Lung (tissue), 12 donors: ENCODE results near the gene EPB41L2. TPM values are rescaled to one million over a fixed set of nuclear protein-coding genes. Genes with fewer than 3 reads are reported as not detected.
A peak's percentile ranks its signal among the peaks of the same experiment; 100 is the strongest.

Source experiments
- ATAC-seq: fragments of 200-7000 bp; cut with Tn5 transposase; one replicate; pipeline ENCODE4 v1.9.1; 2020; ENCODE audit warnings: moderate number of reproducible peaks; ENCODE audit not compliant: insufficient read depth, low FRiP score
- DNase-seq, 3 donors: peaks; one replicate each; pipeline ENCODE4 v3.0.0-alpha.2; 2013 to 2017
- H3K27ac ChIP-seq, 2 donors: one replicate each; pipeline ENCODE4 v1.5.1; 2013; ENCODE audit warnings: mild to moderate bottlenecking in 2 of 2, moderate library complexity in 2 of 2, control low read depth in 1 of 2, inconsistent platforms in 1 of 2, low read depth in 1 of 2, low read length in 1 of 2
- H3K27me3 ChIP-seq, 3 donors: one replicate each; pipeline ENCODE4 v1.5.1; 2013; ENCODE audit warnings: low read length in 2 of 3; ENCODE audit not compliant: control insufficient read depth in 3 of 3, insufficient read depth in 3 of 3
- H3K36me3 ChIP-seq, 4 donors: one replicate each; pipeline ENCODE4 v1.5.1; 2013; ENCODE audit warnings: low read length in 4 of 4, mild to moderate bottlenecking in 1 of 4, moderate library complexity in 1 of 4; ENCODE audit not compliant: control insufficient read depth in 4 of 4, insufficient read depth in 4 of 4
- H3K4me1 ChIP-seq, 5 donors: one replicate each; pipeline ENCODE4 v1.5.1; 2013; ENCODE audit warnings: low read length in 5 of 5, mild to moderate bottlenecking in 2 of 5, moderate library complexity in 1 of 5; ENCODE audit not compliant: control insufficient read depth in 5 of 5, insufficient read depth in 5 of 5
- H3K4me3 ChIP-seq: one replicate; pipeline ENCODE4 v1.5.1; 2013; ENCODE audit warnings: mild to moderate bottlenecking, control low read depth, moderate library complexity
- H3K9ac ChIP-seq, 2 donors: one replicate each; pipeline ENCODE4 v1.5.1; 2013; ENCODE audit warnings: low read length in 2 of 2, control low read depth in 1 of 2; ENCODE audit not compliant: insufficient read depth in 1 of 2
- H3K9me3 ChIP-seq, 4 donors: one replicate each; pipeline ENCODE4 v1.5.1; 2013; ENCODE audit warnings: low read length in 3 of 4, mild to moderate bottlenecking in 1 of 4, moderate library complexity in 1 of 4; ENCODE audit not compliant: control insufficient read depth in 4 of 4, insufficient read depth in 3 of 4
- WGBS, 2 donors: extraction: QIAGEN DNeasy Blood & Tissue Kit; methylation state at CpG; one replicate each; pipeline ENCODE4 v1.1.7; 2013; 5-methylcytosine and 5-hydroxymethylcytosine counted together
- polyA plus RNA-seq, 2 donors: library from polyadenylated mRNA; stranded (reverse); fragments of 200-250 nt; gene quantifications; one replicate each; pipeline ENCODE4 v1.2.1, GENCODE V29; 2013
- total RNA-seq, 2 donors: library from RNA; depleted of rRNA in 1 of 2; stranded (reverse); fragments of >200 nt in 1 of 2; gene quantifications; one replicate each; pipeline ENCODE4 v1.2.1, GENCODE V29; 2014 to 2021
- TF ChIP-seq, protein P1 (sequence below): IDR thresholded peaks from 2 replicates; pipeline ENCODE4 v1.5.1; 2012; ENCODE audit warnings: mild to moderate bottlenecking; ENCODE audit errors: control extremely low read depth, extremely low read depth
- donor health status: control.
- donor health status: control.
- donor health status: Bipolar disorder and iron deficiency.
- donor health status: healthy.
- donor health status: DM: yes; HTN: yes; CAD: no.

The EPB41L2 gene
- total and polyA plus RNA-seq, 4 donors = 21.9 to 265 (median 52.7) TPM

DNA sequence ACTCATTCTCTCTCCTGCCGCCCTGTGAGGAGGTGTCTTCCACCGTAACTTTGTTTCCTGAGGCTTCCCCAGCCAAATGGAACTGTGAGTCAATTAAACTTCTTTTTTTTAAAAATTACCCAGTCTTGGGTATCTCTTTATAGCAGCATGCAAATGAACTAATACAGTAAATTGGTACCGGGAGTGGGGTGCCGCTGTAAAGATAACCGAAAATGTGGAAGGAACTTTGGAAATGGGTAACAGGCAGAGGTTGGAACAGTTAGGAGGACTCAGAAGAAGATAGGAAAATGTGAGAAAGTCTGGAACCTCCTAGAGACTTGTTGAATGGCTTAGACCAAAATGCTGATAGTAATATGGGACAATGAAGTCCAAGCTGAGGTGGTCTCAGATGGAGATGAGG lies 55.8 kb downstream of the EPB41L2 start:
- ATAC-seq (no peak), DNase-seq (no peak)
- no peak overlapping the region for H3K4me3 ChIP-seq
- H3K4me1 ChIP-seq = peaks cover 4 to 34% (median 24%) of the 10 kb centered on the region in 5 donors
- WGBS, 2 donors = 98% methylated on average over 5 of the region's 5 CpGs
- H3K9me3 ChIP-seq = peaks cover 0 to 9% (median 3%) of the 10 kb centered on the region in 4 donors
- H3K9ac ChIP-seq = no peak overlapping the region
- peaks cover 0 to 1% (median 0%) of the 10 kb centered on the region in 4 donors for H3K36me3 ChIP-seq
- H3K27me3 ChIP-seq = no peaks in the 10 kb centered on the region
- TF ChIP-seq, protein P1, sequence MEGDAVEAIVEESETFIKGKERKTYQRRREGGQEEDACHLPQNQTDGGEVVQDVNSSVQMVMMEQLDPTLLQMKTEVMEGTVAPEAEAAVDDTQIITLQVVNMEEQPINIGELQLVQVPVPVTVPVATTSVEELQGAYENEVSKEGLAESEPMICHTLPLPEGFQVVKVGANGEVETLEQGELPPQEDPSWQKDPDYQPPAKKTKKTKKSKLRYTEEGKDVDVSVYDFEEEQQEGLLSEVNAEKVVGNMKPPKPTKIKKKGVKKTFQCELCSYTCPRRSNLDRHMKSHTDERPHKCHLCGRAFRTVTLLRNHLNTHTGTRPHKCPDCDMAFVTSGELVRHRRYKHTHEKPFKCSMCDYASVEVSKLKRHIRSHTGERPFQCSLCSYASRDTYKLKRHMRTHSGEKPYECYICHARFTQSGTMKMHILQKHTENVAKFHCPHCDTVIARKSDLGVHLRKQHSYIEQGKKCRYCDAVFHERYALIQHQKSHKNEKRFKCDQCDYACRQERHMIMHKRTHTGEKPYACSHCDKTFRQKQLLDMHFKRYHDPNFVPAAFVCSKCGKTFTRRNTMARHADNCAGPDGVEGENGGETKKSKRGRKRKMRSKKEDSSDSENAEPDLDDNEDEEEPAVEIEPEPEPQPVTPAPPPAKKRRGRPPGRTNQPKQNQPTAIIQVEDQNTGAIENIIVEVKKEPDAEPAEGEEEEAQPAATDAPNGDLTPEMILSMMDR = no peak
- no peak overlapping the region for H3K27ac ChIP-seq

DNA sequence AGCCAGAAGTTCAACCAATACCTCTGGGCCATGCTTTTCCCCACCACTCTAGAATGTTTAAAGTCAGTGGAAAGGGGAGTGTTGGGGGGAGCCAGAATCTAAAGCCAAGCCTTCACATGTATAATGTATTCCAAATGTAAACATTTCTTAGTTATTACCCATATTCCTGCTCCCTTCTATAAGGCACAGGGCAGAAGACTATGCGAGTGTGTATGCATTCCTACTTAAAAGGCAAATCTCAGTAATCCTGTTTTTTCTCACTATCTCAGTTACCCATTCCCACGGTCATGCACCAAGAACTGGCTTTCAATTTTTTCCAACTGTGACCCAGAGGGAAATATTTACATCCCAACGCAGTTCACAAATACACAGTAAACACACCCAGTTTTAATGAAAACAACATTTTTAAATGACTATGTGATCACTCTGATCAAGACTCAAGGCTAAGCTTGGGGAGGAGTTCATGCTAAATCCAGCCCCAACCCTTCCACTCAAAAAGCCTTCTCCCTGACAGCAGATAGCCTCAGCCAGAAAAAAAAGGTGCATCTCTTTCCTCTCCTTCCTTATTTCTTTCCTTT lies 57.5 kb downstream of the EPB41L2 start:
- H3K4me3 ChIP-seq = no peak overlapping the region
- ATAC-seq = no peak
- peaks cover 0 to 9% (median 3%) of the 10 kb centered on the region in 4 donors for H3K9me3 ChIP-seq
- H3K9ac ChIP-seq = no peak overlapping the region
- peaks cover 6 to 51% (median 29%) of the 10 kb centered on the region in 5 donors for H3K4me1 ChIP-seq
- H3K36me3 ChIP-seq = peaks cover 0 to 1% (median 0%) of the 10 kb centered on the region in 4 donors
- TF ChIP-seq, protein P1 = no peak
- H3K27ac ChIP-seq = no peak overlapping the region
- no peaks in the 10 kb centered on the region for H3K27me3 ChIP-seq
- DNase-seq = peak in 1 of 3 donors; percentile 56
- 69 to 71% methylated on average over 3 of the region's 3 CpGs for WGBS, 2 donors

DNA sequence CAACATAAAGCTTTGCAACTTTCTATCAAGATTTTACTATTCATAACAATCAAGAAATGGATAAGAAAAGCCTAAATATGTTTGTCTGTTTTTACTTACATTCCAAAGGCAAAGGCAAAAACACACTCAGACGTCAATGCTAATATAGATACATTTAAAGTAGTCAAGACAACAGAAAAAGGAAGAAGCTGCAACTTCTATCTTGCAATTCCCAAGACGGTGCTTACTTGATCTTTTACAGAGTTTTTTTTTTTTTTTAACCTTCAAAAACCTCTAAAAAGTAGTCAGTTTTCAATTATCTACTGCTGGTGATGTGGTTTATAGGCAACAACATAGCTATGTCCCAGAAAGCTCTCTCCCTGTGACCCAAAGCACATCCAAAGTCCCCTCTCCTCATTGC lies 58.1 kb downstream of the EPB41L2 start:
- DNase-seq = no peak
- H3K36me3 ChIP-seq = peaks cover 0 to 1% (median 0%) of the 10 kb centered on the region in 4 donors
- H3K4me3 ChIP-seq = no peak overlapping the region
- peaks cover 6 to 57% (median 30%) of the 10 kb centered on the region in 5 donors for H3K4me1 ChIP-seq
- H3K9ac ChIP-seq = no peak overlapping the region
- WGBS, 2 donors = 58% methylated on average over 2 of the region's 2 CpGs
- peaks cover 0 to 9% (median 3%) of the 10 kb centered on the region in 4 donors for H3K9me3 ChIP-seq
- ATAC-seq = no peak
- no peaks in the 10 kb centered on the region for H3K27me3 ChIP-seq
- TF ChIP-seq, protein P1 = no peak
- no peak overlapping the region for H3K27ac ChIP-seq

DNA sequence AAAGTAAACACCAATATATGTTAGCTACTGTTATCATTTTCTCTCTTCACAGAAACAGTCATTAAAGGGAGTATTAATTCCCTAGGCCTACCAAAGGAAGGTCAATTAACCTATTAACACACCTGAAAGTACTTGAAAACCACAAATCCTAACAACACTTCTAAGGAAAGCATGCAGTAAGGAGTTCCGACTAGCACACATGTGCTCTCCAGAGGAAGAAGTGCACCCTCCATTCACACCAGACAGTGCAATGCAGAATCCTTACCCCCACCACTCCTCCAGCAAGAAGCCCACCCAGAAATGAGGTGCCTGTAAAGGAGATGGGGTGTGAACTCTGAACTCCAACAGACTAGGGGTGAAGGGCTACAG lies 58.7 kb downstream of the EPB41L2 start:
- no peak for DNase-seq
- no peak overlapping the region for H3K9ac ChIP-seq
- WGBS, 2 donors = 69 to 88% methylated on average over 1 of the region's 1 CpG
- peaks cover 6 to 62% (median 32%) of the 10 kb centered on the region in 5 donors for H3K4me1 ChIP-seq
- H3K27me3 ChIP-seq = no peaks in the 10 kb centered on the region
- TF ChIP-seq, protein P1 = no peak
- no peak overlapping the region for H3K27ac ChIP-seq
- H3K36me3 ChIP-seq = peaks cover 0 to 1% (median 0%) of the 10 kb centered on the region in 4 donors
- H3K4me3 ChIP-seq = no peak overlapping the region
- no peak for ATAC-seq
- peaks cover 0 to 9% (median 3%) of the 10 kb centered on the region in 4 donors for H3K9me3 ChIP-seq
